ENCODE results near the gene TTLL11.

Gene TTLL11

DNA sequence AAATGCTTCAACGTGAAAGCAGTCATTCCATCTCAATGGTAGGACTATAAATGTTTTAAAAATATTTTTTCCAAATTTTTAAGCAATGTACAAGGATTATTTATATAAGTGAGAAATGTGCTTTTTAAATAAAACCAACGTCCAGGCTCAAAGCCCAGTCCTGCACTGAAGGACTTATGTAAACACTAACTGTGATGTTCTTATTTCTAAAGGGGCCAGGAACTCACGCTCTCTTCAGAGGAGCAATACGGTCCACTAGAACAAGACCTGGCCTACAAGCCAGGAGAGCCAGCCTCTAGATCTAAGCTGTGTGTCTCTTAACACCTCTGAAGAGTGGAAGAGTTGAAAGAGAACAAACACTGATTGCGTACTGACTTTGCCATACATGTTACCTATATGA is 12.1 kb downstream of the TTLL11 start:
- TF ChIP-seq, protein P1, sequence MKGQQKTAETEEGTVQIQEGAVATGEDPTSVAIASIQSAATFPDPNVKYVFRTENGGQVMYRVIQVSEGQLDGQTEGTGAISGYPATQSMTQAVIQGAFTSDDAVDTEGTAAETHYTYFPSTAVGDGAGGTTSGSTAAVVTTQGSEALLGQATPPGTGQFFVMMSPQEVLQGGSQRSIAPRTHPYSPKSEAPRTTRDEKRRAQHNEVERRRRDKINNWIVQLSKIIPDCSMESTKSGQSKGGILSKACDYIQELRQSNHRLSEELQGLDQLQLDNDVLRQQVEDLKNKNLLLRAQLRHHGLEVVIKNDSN (IDR thresholded peaks at IDR 0.05): no peak
- TF ChIP-seq, protein P2, sequence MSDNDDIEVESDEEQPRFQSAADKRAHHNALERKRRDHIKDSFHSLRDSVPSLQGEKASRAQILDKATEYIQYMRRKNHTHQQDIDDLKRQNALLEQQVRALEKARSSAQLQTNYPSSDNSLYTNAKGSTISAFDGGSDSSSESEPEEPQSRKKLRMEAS (IDR thresholded peaks at IDR 0.05): no peak
- no peak for TF ChIP-seq ZBTB7A (IDR thresholded peaks at IDR 0.05; ENCODE audit: low read depth)
- TF ChIP-seq TAF1 (IDR thresholded peaks at IDR 0.05; ENCODE audit: low read depth): no peak
- TF ChIP-seq CREB1 (IDR thresholded peaks at IDR 0.05; ENCODE audit: low read depth): no peak

DNA sequence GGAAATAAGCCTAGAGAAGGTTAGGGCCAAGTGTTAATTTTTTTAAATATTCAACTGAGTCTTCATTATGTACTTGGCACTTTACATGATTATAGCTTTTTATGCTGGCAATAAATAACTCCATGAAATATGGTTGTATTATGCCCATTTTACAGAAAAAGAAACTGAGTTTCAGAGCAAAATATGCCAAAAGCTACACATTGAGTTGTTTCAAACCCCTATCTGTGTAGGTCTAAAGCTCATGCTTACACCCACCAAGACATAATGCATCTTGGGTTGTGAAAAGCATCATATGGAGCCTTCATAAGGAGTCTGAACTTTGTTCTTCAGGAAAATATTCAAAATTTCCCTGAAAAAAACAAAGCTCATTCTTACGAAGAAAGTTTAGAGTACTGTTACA is 14.6 kb downstream of the TTLL11 start:
- TF ChIP-seq RAD21 (IDR thresholded peaks at IDR 0.05; ENCODE audit: low read depth): no peak
- no peak for TF ChIP-seq EP300 (IDR thresholded peaks at IDR 0.05; ENCODE audit: borderline replicate concordance)
- TF ChIP-seq CREB1 (IDR thresholded peaks at IDR 0.05; ENCODE audit: low read depth): no peak
- TF ChIP-seq CEBPB (IDR thresholded peaks at IDR 0.05): no peak
- TF ChIP-seq TCF12 (IDR thresholded peaks at IDR 0.05; ENCODE audit: low read depth): no peak
- TF ChIP-seq, protein P1 (IDR thresholded peaks at IDR 0.05): no peak
- TF ChIP-seq TAF1 (IDR thresholded peaks at IDR 0.05; ENCODE audit: low read depth): no peak
- TF ChIP-seq FOXM1 (IDR thresholded peaks at IDR 0.05; ENCODE audit: borderline replicate concordance, low read depth): no peak
- TF ChIP-seq, protein P3, sequence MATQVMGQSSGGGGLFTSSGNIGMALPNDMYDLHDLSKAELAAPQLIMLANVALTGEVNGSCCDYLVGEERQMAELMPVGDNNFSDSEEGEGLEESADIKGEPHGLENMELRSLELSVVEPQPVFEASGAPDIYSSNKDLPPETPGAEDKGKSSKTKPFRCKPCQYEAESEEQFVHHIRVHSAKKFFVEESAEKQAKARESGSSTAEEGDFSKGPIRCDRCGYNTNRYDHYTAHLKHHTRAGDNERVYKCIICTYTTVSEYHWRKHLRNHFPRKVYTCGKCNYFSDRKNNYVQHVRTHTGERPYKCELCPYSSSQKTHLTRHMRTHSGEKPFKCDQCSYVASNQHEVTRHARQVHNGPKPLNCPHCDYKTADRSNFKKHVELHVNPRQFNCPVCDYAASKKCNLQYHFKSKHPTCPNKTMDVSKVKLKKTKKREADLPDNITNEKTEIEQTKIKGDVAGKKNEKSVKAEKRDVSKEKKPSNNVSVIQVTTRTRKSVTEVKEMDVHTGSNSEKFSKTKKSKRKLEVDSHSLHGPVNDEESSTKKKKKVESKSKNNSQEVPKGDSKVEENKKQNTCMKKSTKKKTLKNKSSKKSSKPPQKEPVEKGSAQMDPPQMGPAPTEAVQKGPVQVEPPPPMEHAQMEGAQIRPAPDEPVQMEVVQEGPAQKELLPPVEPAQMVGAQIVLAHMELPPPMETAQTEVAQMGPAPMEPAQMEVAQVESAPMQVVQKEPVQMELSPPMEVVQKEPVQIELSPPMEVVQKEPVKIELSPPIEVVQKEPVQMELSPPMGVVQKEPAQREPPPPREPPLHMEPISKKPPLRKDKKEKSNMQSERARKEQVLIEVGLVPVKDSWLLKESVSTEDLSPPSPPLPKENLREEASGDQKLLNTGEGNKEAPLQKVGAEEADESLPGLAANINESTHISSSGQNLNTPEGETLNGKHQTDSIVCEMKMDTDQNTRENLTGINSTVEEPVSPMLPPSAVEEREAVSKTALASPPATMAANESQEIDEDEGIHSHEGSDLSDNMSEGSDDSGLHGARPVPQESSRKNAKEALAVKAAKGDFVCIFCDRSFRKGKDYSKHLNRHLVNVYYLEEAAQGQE (IDR thresholded peaks at IDR 0.05; ENCODE audit: low read depth): no peak
- no peak for TF ChIP-seq EGR1 (IDR thresholded peaks at IDR 0.05)
- TF ChIP-seq ZBTB7A (IDR thresholded peaks at IDR 0.05; ENCODE audit: low read depth): no peak
- TF ChIP-seq NFIC (IDR thresholded peaks at IDR 0.05): no peak
- no peak for TF ChIP-seq YY1 (IDR thresholded peaks at IDR 0.05; ENCODE audit: low read depth)
- TF ChIP-seq, protein P2 (IDR thresholded peaks at IDR 0.05): no peak

DNA sequence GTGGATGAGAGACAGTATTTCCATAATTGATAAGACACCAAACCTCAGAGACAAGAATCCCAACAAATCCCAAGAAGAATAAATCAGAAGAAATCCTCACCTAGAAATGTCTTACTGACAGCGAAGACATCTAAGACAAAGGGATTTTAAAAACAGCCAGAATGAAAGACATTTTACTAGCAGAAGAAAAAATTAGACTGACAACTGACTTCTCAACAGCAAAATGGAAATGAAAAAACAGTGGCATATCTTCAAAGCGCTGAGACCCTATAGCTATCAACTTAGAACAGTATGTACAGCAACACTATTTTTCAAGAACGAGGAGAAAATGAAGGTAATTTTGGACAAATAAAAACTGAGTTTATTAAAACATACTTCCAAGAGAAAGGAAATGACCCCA is 16.3 kb downstream of the TTLL11 start:
- TF ChIP-seq EP300 (IDR thresholded peaks at IDR 0.05; ENCODE audit: borderline replicate concordance) (no peak), FOXM1 (IDR thresholded peaks at IDR 0.05; ENCODE audit: borderline replicate concordance, low read depth) (no peak), NFIC (IDR thresholded peaks at IDR 0.05) (no peak), TCF12 (IDR thresholded peaks at IDR 0.05; ENCODE audit: low read depth) (no peak), EGR1 (IDR thresholded peaks at IDR 0.05) (no peak), TAF1 (IDR thresholded peaks at IDR 0.05; ENCODE audit: low read depth) (no peak), TEAD4 (IDR thresholded peaks at IDR 0.05) (no peak), YY1 (IDR thresholded peaks at IDR 0.05; ENCODE audit: low read depth) (no peak), CEBPB (IDR thresholded peaks at IDR 0.05) (no peak), CREB1 (IDR thresholded peaks at IDR 0.05; ENCODE audit: low read depth) (no peak), RAD21 (IDR thresholded peaks at IDR 0.05; ENCODE audit: low read depth) (no peak), ZBTB7A (IDR thresholded peaks at IDR 0.05; ENCODE audit: low read depth) (no peak)
- TF ChIP-seq, protein P2 (IDR thresholded peaks at IDR 0.05): no peak
- TF ChIP-seq, protein P1 (IDR thresholded peaks at IDR 0.05): no peak
- TF ChIP-seq, protein P3 (IDR thresholded peaks at IDR 0.05; ENCODE audit: low read depth): no peak

DNA sequence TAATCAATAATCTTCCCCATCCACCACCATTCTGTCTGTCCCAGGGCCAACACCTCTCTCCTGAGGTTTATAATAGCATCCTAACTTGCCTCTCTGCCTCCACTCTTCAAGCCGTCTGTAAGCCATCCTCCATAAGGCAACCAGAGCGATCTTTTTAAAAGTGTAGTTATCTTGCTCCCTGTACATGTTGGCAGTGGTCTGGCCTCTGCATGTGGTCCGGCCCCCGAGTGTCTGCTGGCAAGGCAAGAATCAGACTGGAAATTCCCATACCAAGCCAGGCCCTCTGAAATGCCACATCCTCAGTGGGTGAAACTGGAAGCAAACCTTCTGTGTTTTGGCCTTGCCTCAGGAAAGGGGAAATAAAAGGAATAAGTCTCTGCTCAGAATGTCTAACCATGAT is 17.0 kb downstream of the TTLL11 start:
- no peak for TF ChIP-seq YY1 (IDR thresholded peaks at IDR 0.05; ENCODE audit: low read depth)
- TF ChIP-seq ZBTB7A (IDR thresholded peaks at IDR 0.05; ENCODE audit: low read depth): no peak

DNA sequence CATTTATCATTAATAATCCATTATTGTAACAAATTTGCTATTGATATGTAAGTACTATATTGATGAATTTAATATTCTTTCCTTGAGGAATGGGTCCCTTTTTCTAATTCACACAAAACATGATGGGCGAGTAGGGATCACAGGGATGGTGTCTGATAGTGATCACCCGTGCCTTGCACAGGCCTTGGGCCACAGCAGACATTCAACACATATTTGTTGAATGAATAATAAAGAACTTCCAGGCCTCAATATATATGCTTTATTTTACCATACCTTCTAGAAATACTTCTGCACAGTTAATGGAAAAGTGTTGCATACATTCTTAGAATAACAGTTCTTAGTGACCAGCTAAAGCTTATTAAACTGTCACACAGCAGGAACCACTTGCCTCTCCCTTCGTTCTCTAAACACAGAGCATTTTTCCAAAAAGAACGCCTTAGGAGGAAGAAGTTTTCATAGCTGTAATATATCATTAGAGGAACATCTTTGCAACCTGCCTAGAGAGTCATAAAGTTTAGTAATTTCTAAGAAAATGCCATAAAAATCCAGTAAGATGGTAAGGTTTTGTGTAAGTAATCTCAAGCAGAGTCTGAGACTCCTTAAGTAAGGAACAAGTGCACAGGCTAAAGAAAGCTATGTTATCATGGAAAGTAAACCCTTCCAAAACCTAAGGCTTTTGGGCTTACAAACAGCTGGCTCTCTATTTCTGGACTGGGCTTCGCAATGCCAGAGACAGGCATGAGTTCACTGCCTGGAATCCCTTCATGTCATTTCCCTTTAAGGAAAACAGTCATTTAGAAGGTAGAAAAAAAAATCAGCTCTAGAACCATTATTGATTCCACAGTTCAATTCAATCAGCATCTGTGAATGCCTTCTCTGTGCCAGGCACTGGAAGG is 17.7 kb downstream of the TTLL11 start:
- TF ChIP-seq TAF1 (IDR thresholded peaks at IDR 0.05; ENCODE audit: low read depth): no peak
- TF ChIP-seq CREB1 (IDR thresholded peaks at IDR 0.05; ENCODE audit: low read depth): no peak
- no peak for TF ChIP-seq TCF12 (IDR thresholded peaks at IDR 0.05; ENCODE audit: low read depth)
- no peak for TF ChIP-seq EGR1 (IDR thresholded peaks at IDR 0.05)
- TF ChIP-seq RAD21 (IDR thresholded peaks at IDR 0.05; ENCODE audit: low read depth): no peak
- TF ChIP-seq, protein P2 (IDR thresholded peaks at IDR 0.05): no peak
- TF ChIP-seq, protein P1 (IDR thresholded peaks at IDR 0.05): no peak
- no peak for TF ChIP-seq NFIC (IDR thresholded peaks at IDR 0.05)
- TF ChIP-seq TEAD4 (IDR thresholded peaks at IDR 0.05): no peak
- TF ChIP-seq, protein P3 (IDR thresholded peaks at IDR 0.05; ENCODE audit: low read depth): no peak
- TF ChIP-seq ZBTB7A (IDR thresholded peaks at IDR 0.05; ENCODE audit: low read depth): no peak
- no peak for TF ChIP-seq YY1 (IDR thresholded peaks at IDR 0.05; ENCODE audit: low read depth)
- no peak for TF ChIP-seq EP300 (IDR thresholded peaks at IDR 0.05; ENCODE audit: borderline replicate concordance)
- TF ChIP-seq CEBPB (IDR thresholded peaks at IDR 0.05): no peak
- no peak for TF ChIP-seq FOXM1 (IDR thresholded peaks at IDR 0.05; ENCODE audit: borderline replicate concordance, low read depth)

Data from Ishikawa (cell line).